OCI-LY7 (cell line): Measurements from ENCODE around the gene PRDM5. TPM values are rescaled to one million over a fixed set of nuclear protein-coding genes. Genes with fewer than 3 reads are reported as not detected.

Experiments used
- BruUV-seq: library from RNA; stranded (reverse); fragments of 400-500 nt; replicated peaks from 2 replicates; lab custom pipeline; 2021; lab: Mats Ljungman, UMichigan
- CTCF ChIA-PET: fragments of 300-600 bp; sonication (Branson Sonifier 250); formaldehyde crosslinking; loops from one replicate; lab custom pipeline; 2022; ENCODE audit warnings: antibody characterized with exemption; ENCODE audit not compliant: unreplicated experiment; lab: Charles Lee
- POLR2A ChIA-PET: fragments of 300-600 bp; sonication (Branson Sonifier 250); formaldehyde crosslinking; loops from one replicate; lab custom pipeline; 2022; ENCODE audit warnings: antibody characterized with exemption; lab: Charles Lee
- DNase-seq: peaks from one replicate; pipeline ENCODE4 v3.0.0-alpha.2; 2015; ENCODE audit warnings: low spot score
- H2AFZ ChIP-seq: fragments of 200-600 bp; sonication (generic), shearing (Covaris generic); 2 replicates; pipeline ENCODE4 v1.6.1; 2014; ENCODE audit warnings: mild to moderate bottlenecking, antibody characterized with exemption, low read length, moderate library complexity
- H3K27ac ChIP-seq: fragments of 200-600 bp; sonication (generic); 2 replicates; pipeline ENCODE4 v1.5.1; 2014; ENCODE audit warnings: mixed run types, low read depth, mild to moderate bottlenecking, moderate library complexity, low read length, inconsistent platforms; ENCODE audit not compliant: poor library complexity, severe bottlenecking
- H3K36me3 ChIP-seq: fragments of 200-600 bp; sonication (generic); 2 replicates; pipeline ENCODE4 v1.6.1; 2014; ENCODE audit warnings: mild to moderate bottlenecking, antibody characterized with exemption, low read length, moderate library complexity, mixed read lengths; ENCODE audit not compliant: insufficient read depth
- H3K4me1 ChIP-seq: fragments of 200-600 bp; sonication (generic); 2 replicates; pipeline ENCODE4 v1.5.1; 2014; ENCODE audit warnings: mild to moderate bottlenecking, low read length; ENCODE audit not compliant: insufficient read depth, poor library complexity, severe bottlenecking
- H3K4me2 ChIP-seq: fragments of 200-600 bp; sonication (generic); 2 replicates; pipeline ENCODE4 v1.6.1; 2014; ENCODE audit warnings: mild to moderate bottlenecking, low read length
- H3K4me3 ChIP-seq: fragments of 200-600 bp; sonication (generic); 2 replicates; pipeline ENCODE4 v1.5.1; 2014; ENCODE audit warnings: mild to moderate bottlenecking, low read depth, low read length; ENCODE audit not compliant: poor library complexity, severe bottlenecking
- H3K79me2 ChIP-seq: fragments of 200-600 bp; sonication (generic); 2 replicates; pipeline ENCODE4 v1.6.1; 2016; ENCODE audit warnings: low read depth, mild to moderate bottlenecking, low read length, moderate library complexity, mixed read lengths; ENCODE audit not compliant: insufficient read depth
- H3K9me2 ChIP-seq: fragments of 200-600 bp; sonication (generic); 2 replicates; pipeline ENCODE4 v1.6.1; 2016; ENCODE audit warnings: mild to moderate bottlenecking, low read length, mixed read lengths; ENCODE audit not compliant: insufficient read depth
- H3K9me3 ChIP-seq: fragments of 200-600 bp; sonication (generic); 2 replicates; pipeline ENCODE4 v1.6.1; 2014; ENCODE audit warnings: mild to moderate bottlenecking, mixed run types, low read length, mixed read lengths
- H4K20me1 ChIP-seq: fragments of 200-600 bp; sonication (generic); 2 replicates; pipeline ENCODE4 v1.6.1; 2014; ENCODE audit warnings: mild to moderate bottlenecking, antibody characterized with exemption, low read length, moderate library complexity, mixed read lengths; ENCODE audit not compliant: insufficient read depth
- EZH2phosphoT487 ChIP-seq: fragments of 200-600 bp; sonication (generic); IDR thresholded peaks from 2 replicates; pipeline ENCODE4 v1.6.1; 2018; ENCODE audit warnings: low read depth, borderline replicate concordance, mild to moderate bottlenecking, mixed run types, antibody characterized with exemption, low read length, moderate library complexity, mixed read lengths
- intact Hi-C: fragments of 100-400 bp; cut with micrococcal nuclease; formaldehyde crosslinking; loops from one replicate; pipeline ENCODE4 v1.10.0; 2022; ENCODE audit not compliant: unreplicated experiment
- total RNA-seq, 2 experiments: library from RNA; depleted of rRNA in 1 of 2; stranded (reverse); fragments of >200 nt in 1 of 2; shearing (Covaris generic) in 1 of 2; gene quantifications; 2 replicates each; pipeline ENCODE4 v1.2.3, GENCODE V29; 2014 to 2022
- TF ChIP-seq, protein P1 (sequence below): fragments of 200-600 bp; sonication (generic); conservative IDR thresholded peaks from 2 replicates; pipeline ENCODE4 v1.5.1; 2014; ENCODE audit warnings: mild to moderate bottlenecking, antibody characterized with exemption, low read length, moderate library complexity, mixed read lengths

Gene PRDM5
- total RNA-seq, 2 experiments from 2014 or later: 0.22 to 0.76 TPM

DNA sequence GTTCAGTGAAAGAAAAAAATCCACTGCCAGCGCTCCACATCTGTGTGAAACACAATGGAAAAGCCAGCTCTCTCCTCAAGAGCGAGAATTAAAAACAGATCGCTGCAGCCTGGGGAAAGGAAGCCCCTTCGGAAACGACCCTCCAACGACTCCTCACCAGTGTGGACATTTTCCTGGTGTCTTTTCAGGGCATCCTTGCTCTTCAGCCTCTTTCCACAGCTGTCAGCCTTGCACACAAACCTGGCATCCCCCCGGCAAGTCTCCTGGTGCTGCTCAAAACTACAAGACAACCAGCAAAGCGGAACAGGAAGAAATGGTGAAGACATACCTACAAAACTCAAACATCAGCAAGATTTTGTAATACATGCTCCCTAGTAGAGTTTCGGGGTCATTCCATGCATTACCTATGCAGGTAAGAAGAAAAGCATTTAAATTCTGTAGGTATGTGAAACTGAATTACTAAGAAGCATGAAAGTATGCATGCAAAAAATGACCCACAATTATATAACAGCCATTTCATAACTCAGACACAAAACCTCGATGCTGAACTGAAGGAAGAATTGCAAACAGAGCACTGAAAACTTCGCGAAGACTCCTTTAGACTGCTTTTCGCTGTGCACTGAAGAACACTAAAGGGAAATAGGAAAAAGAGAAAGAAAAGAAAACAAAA lies 106.1 kb downstream of the PRDM5 start:
- Histone ChIP-seq H3K9me2 (no peaks in the 10 kb centered on the region), H3K4me2 (peak overlapping the region; percentile 28; the same call in 1 of the 2 replicates), H3K9me3 (no peaks in the 10 kb centered on the region), H3K4me1 (no peaks in the 10 kb centered on the region), H4K20me1 (no peaks in the 10 kb centered on the region), H3K79me2 (no peaks in the 10 kb centered on the region), H2AFZ (peak overlapping the region; percentile 44; the same call in 1 of the 2 replicates), H3K27ac (no peak overlapping the region), H3K36me3 (no peaks in the 10 kb centered on the region), H3K4me3 (no peak overlapping the region)
- no peak for DNase-seq
- POLR2A ChIA-PET: interaction anchor here (0.6 to 2.8 kb wide), 5 partner anchors 15 to 58 kb away, joined by 3 to 10 read pairs (median 3); no protein-coding TSS in a partner anchor
- TF ChIP-seq EZH2phosphoT487: no peak
- TF ChIP-seq, protein P1, sequence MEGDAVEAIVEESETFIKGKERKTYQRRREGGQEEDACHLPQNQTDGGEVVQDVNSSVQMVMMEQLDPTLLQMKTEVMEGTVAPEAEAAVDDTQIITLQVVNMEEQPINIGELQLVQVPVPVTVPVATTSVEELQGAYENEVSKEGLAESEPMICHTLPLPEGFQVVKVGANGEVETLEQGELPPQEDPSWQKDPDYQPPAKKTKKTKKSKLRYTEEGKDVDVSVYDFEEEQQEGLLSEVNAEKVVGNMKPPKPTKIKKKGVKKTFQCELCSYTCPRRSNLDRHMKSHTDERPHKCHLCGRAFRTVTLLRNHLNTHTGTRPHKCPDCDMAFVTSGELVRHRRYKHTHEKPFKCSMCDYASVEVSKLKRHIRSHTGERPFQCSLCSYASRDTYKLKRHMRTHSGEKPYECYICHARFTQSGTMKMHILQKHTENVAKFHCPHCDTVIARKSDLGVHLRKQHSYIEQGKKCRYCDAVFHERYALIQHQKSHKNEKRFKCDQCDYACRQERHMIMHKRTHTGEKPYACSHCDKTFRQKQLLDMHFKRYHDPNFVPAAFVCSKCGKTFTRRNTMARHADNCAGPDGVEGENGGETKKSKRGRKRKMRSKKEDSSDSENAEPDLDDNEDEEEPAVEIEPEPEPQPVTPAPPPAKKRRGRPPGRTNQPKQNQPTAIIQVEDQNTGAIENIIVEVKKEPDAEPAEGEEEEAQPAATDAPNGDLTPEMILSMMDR: no peak
- no TSS peak for BruUV-seq
- intact Hi-C loops: loop anchor here (10.0 kb wide), 1 partner anchor 278 kb away; no protein-coding TSS in a partner anchor
- CTCF ChIA-PET: no interaction called here

DNA sequence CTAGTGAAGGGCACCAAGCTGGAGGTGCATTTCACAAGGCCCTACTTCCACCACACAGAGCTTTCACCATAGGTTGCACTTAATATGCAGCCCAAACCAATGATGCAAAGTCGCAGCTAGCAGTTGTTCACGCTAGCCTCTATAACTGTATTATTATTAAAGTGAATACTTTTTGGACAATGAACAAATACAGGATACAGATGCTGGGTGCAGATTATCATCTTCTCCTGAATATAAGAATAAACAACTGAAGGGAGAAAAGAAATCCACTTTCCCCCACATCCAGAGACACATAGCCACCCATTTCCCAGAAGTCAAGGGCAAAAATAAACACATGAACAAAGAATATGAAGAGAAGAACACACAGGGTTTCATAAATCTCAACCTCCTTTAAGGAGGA lies 107.2 kb downstream of the PRDM5 start:
- POLR2A ChIA-PET: interaction anchor here (1.9 kb wide), 1 partner anchor 25 kb away, joined by 5 read pairs; no protein-coding TSS in a partner anchor
- CTCF ChIA-PET: no interaction called here
- intact Hi-C loops: loop anchor here (10.0 kb wide), 1 partner anchor 279 kb away; no protein-coding TSS in a partner anchor

More for the DNA sequence above, 107.2 kb downstream of the PRDM5 start:
- Histone ChIP-seq H3K4me3 (no peak overlapping the region), H4K20me1 (no peaks in the 10 kb centered on the region), H2AFZ (no peak overlapping the region), H3K4me1 (no peaks in the 10 kb centered on the region), H3K9me3 (peaks cover 4% of the 10 kb centered on the region; the same call in 1 of the 2 replicates), H3K9me2 (no peaks in the 10 kb centered on the region), H3K27ac (no peak overlapping the region), H3K4me2 (no peak overlapping the region), H3K79me2 (no peaks in the 10 kb centered on the region), H3K36me3 (no peaks in the 10 kb centered on the region)
- TF ChIP-seq EZH2phosphoT487: no peak
- TF ChIP-seq, protein P1: no peak
- no TSS peak for BruUV-seq
- no peak for DNase-seq
